GM19043 (cell line): ENCODE data around the gene LRP6.
"Not testable (repeated sequence)": the region's sequence is repeated elsewhere in the genome, so short reads cannot be mapped to it uniquely, and the experiment has no call there.

ENCODE experiments used
- ATAC-seq: cut with Tn5 transposase; IDR thresholded peaks from one replicate; pipeline ENCODE4 v1.9.1; 2021; ENCODE audit warnings: low read depth; ENCODE audit not compliant: unreplicated experiment

Gene LRP6

DNA sequence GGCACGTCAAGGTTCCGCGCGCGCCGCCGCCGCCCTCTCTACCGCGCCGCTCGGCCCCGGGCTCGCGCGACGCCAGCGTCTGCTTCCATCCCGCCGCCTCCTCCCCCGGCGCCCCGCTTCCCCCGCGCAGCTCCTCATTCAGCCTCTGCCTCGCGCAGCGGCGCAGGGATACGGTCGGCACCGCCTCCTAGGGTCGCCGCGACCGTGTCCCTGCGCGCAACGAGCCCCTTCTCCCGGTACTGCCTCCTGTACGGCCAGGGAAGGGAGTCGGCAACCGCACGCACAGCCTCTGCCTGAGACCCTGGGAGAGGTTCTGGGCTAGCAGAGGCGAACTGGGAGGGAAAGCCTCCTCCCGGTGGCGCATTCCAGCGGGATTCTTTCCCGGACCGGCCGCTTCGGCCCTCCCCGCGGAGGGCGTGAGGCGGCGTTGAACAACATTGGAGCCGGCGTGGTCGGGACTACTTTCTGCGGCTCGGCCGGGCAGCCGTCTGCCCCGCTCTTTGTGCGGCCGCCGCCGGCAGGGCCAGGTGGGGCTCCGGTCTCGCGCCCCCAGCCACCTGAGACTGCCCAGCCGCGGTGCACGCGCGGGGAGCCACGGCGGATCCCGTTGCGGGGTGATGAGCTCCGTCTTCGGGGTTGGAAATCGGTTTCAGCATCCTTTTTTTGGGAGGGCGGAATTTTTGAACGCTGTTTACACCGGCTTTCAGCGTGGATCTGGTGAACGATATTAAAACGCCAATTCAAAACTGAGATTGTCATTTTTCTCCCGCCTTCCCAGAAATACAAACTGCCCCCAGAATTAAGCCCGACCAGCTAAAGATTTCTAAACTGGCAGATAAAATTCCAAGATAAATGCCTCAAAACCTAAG lies at the start of gene LRP6:
LRP6 (minus strand) TSS at position 172 of the 869 bp plus-strand sequence. CDS start 309 bp downstream, outside the sequence.
- ATAC-seq: peak; percentile 80

DNA sequence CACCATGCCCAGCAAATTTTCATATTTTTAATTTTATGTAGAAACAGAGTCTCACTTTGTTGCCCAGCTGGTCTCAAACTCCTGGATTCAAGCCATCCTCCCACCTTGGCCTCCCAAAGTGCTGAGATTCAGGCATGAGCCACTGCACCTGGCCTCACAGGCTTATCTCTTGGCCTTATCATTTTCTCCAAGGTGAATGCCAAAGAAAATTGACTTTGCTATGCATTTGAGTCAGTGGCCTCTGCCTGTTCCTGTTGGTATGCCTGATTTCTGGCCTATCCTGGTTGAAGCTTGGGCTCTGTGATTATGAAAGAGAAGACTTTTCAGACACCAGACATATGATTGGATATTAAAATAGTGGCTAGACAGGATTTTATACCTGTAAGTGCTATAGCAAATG lies 49.0 kb upstream of the LRP6 start:
- ATAC-seq: no peak

DNA sequence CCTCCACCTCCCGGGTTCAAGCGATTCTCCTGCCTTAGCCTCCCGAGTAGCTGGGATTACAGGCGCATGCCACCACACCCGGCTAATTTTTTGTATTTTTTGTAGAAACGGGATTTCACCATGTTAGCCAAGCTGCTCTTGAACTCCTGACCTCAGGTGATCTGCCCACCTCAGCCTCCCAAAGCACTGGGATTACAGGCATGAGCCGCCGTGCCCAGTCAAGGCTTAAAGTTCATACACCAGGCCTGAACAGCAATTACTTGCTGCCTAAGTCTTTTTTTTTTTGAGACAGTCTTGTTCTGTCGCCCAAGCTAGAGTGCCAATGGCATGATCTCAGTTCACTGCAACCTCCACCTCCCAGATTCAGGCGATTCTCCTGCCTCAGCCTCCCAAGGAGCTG lies 43.9 kb upstream of the LRP6 start:
- ATAC-seq: not testable (repeated sequence)

DNA sequence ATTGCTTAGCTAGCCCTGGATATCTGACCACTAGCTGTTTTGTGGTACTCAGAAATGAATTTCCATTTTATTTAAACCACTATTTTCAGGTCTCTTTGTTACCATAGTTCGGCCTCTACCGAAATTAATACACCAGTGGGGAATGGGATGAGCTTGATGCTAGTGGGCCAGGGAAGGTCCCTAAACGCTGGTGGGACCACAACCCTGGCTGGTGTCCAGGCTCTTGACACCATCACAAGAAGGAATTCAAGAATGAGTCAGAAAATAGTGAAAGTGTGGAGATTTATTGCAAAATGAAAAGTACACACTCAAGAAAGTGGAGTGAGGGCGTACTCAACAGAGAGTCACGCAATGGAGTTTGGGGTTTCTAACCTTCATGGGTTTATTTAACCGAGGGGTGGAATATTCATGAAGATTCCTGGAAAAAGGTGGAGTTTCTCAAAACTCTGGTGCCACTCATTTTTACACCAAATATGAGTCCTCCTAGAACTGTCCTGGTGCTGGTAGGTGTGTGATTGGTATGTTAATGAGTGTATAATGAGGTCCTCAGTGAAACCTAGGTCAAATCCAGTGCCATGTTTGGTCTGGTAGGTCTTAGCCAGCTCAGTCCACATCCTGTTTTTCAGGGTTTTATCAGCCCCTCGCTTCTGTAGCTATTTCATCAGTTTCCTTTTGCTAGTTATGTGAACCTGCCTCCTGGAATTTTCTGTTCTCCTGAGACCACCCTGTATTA lies 38.9 kb upstream of the LRP6 start:
- no peak for ATAC-seq

DNA sequence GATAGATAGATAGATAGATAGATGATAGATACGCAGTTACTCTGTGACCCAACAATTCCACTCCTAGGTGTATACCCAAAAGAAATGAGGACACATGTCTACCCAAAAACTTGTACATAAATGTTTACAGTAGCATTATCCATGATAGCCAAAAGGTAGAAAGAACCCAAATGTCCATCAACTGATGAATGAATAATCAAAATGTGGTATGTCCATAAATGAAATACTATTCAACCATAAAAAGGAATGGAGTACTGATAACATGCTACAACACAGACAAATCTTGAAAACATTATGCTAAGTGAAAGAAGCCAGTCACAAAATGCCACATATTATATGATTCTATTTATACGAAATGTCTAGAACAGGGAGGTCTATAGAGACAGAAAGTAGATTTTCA lies 36.1 kb upstream of the LRP6 start:
- no peak for ATAC-seq

DNA sequence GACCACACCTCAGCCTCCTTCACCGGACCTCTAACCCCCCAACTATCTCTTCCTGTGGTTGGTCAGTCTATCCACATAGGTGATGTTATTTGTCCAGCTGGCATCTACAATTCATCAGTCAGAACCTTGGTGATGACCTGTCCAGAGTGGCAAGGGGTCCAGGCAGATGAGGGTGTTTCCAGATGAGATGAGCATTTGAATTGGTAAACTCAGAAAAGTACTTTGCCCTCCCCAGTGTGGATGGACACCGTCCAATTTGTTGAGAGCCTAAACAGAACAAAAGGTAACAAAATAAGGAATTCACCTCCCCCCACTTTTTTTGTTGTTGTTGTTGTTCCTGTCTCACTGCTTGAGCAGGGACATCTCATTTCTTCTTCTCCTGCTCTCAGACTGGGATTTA lies 34.3 kb upstream of the LRP6 start:
- ATAC-seq: no peak

DNA sequence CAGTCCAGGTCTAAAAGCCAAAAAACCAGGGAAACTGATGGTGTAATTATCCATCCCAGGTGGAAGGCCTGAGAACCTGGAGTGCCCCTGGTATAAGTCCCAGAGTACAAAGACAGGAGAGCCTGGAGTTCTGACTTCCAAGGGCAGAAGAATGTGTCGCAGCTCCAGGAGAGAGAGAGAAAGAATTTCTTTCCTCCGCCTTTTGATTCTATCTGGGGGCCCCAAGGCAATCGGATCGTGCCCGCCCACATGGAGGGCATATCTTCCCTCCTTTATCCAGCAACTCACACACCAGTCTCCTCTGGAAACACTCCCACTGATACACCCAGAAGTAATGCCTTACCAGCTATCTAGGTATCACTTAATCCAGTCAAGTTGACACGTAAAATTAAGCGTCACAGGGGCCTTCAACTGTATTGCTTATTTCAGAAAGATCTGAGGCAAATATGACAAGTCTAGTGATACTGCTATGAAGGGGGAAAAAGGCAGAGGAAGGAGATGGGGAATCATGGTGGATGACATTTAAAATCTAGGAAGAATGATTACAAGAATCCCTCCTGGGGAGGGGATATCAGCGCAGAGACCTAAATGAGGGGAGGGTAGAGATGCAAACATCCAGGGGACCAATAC lies 30.5 kb upstream of the LRP6 start:
- ATAC-seq: no peak

DNA sequence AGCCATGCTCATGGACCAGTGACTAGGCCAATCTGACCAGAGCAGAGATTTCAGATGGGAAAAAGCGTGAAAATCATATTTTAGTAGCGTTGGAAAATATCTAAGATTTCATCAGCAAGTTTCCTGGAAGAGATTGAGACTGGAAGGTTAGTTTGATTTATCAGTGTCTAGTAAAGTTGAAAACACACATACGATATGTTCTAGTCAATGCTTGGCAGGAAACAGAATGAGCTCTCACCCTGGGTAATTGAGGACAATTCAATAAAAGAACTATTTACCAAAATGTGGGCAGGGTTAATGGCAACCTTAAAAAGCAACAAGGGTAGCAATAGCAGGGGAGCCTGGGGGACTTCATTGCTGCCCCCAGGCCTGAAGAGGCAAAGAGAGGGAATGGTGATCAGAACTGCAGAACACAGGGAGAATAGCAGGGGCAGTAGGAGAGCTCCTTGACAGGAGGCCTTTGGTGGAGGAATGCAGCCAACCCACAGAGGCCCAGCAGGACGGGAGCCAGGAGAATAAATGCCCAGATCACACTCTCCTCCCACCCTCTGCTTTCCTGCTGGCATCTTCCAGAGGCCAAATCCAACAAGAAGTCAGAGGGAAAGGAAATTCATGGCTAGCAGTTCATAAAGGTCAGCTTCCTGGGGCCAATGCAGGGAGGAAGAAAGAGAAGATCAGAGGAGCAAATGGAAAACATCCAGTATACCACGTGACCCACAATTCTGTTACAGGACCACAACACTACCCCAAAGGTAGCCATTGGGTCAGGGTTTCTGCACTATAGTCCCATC lies 27.6 kb upstream of the LRP6 start:
- no peak for ATAC-seq

DNA sequence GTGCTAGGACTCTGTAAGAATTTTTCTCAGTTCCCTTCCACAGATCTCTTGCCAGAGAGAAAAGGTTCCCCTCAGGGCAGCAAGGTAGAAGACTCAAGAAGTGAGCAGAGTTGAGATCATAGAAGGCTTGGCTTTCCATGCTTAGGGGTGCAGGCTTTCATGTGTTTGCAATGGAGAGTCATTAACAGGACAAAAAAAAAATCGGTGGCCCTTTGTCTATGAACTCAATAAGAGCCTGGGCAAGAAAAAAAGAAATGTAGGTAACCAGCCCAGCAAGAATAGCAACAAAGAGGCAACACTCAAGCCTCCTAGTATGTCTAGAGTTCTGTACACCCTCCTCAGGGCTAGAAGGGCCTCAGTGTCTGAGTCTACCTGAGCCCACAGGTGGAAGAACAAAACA lies 23.4 kb upstream of the LRP6 start:
- no peak for ATAC-seq

DNA sequence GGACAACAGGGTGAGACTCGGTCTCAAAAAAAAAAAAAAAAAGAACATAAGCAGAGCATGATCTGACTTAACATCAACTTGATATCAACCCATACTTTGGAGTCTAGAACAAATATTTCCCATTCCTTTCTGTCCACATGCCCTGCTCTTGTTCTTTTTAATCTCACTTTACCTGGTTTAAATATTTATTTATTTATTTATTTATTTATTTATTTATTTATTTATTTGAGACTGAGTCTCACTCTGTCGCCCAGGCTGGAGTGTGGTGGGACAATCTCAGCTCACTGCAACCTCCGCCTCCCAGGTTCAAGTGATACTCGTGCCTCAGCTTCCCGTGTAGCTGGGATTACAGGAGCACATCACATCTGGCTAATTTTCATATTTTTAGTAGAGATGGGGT lies 19.6 kb upstream of the LRP6 start:
- ATAC-seq: no peak

DNA sequence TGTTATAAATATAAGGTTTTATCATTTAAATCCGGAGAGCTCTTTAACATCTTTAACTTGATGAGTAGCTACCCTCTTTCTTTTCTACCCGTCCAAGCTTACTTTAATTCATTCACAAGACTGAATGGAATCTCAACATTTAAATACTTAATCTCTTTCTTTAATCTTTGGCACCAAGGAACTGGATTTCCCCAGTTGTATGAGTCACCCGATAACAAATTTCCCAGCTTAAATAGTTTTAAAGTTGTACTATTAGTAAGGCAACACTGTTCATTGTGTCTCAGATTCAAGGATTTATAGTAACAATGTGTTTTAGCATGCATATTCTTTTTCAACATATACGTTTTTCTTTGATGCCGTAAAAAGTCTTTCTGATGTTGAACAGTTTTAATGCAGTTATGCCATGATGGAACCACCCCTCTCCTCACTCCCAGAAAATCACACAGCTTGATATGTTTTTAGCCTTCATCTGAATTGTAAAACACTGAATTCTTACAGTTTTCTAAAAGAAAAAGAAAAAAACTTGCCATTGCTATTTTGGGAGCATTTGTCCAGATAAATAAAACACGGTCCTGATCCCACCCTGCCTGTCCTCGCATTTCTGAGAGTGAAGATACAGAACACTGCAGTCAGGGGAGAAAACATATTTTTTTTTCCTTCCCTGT lies 16.0 kb upstream of the LRP6 start:
- ATAC-seq: no peak

DNA sequence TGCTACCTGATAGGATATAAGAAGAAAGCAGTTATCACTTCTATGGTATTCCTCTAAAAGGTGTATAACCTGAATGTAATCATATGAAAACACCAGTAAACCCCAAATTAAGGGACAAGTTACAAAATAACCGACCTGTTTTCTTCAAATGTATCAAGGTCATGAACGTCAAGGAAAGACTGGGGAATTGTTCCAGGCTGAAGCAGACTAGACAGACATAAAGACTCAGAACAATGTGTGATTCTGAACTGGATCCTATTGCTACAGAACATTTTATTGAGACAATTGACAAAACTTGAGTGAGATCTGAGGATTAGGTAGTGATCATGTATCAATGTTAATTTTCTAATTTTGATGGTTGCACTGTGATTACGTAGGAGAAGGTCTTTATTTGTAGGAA lies 15.4 kb upstream of the LRP6 start:
- ATAC-seq: no peak

DNA sequence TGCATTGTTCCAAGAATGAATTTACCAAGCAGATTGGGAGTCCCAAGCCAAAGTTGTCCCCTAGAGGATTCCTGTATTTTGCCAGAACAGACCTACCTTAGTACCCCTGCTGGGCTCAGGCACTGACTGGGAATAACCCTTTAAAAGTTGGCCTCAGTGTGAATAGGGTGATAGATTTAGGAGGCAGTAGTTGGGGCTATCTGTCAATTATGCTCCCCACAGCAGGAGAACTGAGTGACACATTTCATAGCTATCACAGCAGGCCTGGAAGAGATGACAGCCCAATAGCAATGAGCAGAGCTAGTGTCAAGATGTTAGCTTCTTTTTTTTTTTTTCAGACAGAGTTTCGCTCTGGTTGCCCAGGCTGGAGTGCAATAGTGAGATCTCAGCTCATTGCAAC lies 14.3 kb upstream of the LRP6 start:
- no peak for ATAC-seq

DNA sequence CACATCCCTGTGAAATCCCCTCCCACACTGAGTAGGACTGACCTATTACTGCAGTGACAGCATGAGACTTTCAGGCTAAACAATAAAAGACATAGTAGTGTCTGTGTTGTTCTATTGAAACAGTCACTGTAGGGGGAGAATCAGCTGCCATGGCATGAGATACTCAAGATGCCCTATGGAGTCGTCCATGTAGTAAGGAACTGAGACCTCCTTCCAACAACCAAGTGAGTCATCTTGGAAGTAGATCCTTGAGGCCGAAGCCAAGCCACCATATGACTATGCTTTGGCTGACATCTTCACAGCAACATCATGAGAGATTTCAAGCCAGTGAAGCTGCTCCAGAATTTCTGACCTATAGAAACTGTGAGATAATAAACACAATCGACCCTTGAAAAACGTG lies 12.1 kb upstream of the LRP6 start:
- no peak for ATAC-seq

DNA sequence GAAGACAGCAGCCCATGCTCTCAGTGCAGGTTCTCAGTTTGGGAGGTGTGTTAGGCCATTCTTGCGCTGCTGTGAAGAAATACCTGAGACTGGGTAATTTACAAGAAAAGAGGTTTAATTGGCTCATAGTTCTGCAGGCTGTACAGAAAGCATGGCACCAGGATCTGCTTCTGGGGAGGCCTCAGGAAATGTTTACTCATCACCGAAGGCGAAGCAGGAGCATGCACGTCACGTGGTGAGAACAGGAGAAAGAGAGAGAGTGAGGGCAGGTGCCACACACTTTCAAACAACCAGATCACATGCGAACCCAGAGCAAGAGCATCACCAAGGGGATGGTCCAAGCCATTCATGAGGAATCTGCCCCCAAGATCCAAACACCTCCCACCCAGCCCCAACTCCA lies 9.0 kb upstream of the LRP6 start:
- no peak for ATAC-seq

DNA sequence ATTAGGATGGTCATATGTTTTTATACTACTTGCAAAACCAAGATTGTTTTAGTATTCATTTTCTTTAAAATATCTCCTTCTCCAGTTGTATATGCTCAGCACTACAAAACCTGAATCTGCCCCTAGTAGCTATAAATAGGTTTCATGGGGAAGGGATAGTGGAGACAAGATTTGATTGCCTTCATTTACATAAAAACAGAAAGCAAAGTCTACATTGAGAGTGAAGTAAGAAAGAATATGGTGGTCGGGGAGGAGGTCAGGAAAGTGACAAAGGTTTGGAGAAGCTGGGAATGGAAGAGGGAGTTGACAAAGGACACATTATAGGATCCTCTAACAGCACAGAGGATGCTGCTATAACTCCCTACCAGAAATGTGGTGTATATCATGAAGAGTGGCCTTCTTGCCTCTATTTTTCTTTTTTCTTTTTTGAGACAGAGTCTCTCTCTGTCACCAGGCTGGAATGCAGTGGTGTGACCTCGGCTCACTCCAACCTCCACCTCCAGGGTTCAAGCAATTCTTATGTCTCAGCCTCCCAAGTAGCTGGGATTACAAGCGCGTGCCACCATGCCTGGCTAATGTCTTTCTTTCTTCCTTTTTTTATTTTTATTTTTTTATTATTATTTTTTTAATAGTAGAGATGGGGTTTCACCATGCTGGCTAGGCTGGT lies 6.6 kb upstream of the LRP6 start:
- no peak for ATAC-seq

DNA sequence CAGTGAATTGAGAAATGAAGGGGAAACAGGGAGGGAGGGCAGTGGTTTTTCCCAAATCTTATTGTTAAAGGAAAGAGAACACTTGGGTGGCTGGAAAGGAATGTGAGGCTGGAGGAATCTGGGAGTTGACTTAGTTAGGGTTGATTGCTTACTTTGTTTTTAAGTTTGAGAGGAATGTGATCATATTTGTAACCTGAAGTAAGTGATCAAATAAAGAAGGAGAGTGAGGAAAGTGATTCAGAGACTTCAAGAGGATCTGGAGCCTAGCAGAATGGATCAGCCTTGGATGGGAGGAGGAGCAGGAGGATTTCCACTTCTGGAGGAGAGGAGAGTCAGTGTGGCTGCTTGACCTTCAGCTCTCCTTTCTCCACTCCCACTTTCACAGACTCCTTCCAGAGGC lies 6.0 kb upstream of the LRP6 start:
- ATAC-seq: no peak

DNA sequence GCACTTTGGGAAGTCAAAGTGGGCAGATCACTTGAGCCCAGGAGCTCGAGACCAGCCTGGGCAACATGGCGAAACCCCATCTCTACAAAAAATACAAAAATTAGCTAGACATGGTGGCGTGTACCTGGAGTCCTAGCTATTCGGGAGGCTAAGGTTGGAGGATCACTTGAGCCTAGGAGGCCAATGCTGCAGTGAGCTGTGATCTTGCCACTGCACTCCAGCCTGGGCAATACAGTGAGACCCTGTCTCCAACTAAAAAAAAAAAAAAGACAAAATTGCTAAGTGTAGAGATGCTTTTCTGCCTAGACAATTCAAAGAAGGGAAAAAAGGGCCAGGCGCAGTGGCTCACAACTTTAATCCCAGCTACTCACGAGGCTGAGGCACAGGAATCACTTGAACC lies 3.4 kb upstream of the LRP6 start:
- no peak for ATAC-seq

DNA sequence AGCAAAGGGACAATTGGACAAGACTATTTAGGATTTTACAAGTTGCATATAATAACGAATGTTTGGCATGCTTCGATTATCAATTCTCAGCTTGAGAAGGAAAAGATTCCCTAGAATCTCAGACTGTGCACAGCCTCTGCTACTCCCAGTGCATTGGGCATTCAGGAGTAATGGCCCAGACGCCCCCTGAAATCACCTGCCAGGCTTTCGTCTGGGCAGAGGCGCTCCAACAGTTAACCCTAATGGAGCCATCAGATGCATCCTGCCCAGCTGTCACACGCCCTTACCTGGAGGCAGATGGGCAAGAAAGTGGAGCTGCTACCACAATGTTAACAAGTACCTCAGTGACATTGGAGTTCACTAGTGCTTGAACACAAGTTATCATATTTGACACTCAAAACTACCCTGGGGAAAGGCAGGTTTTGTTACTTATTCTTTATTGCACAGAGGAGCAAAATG lies 927 bp upstream of the LRP6 start:
- no peak for ATAC-seq
